SJSA1 (cell line): ENCODE data around the gene SOCS1. TPM values are rescaled to one million over a fixed set of nuclear protein-coding genes. Genes with fewer than 3 reads are reported as not detected.
"Not testable (repeated sequence)": the region's sequence is repeated elsewhere in the genome, so short reads cannot be mapped to it uniquely, and the experiment has no call there.

Experiments
- DNase-seq, 2 experiments: peaks; one replicate each; pipeline ENCODE4 v3.0.0-alpha.2; 2015 to 2020; ENCODE audit warnings: low spot score in 2 of 2, low read depth in 1 of 2
- H3K27ac ChIP-seq: fragments of 250-450 bp; sonication (Bioruptor Pico); 2 replicates; pipeline ENCODE4 v1.5.1; 2020; ENCODE audit warnings: mild to moderate bottlenecking, moderate library complexity
- H3K27me3 ChIP-seq: fragments of 250-450 bp; sonication (Bioruptor Pico); replicated peaks from 2 replicates; pipeline ENCODE4 v1.5.1; 2020; ENCODE audit warnings: mild to moderate bottlenecking, moderate library complexity
- H3K36me3 ChIP-seq: fragments of 250-450 bp; sonication (Bioruptor Pico); 2 replicates; pipeline ENCODE4 v1.5.1; 2020; ENCODE audit warnings: mild to moderate bottlenecking
- H3K4me1 ChIP-seq: fragments of 250-450 bp; sonication (Bioruptor Pico); replicated peaks from 2 replicates; pipeline ENCODE4 v1.6.1; 2021; ENCODE audit warnings: mild to moderate bottlenecking
- H3K4me3 ChIP-seq: fragments of 250-450 bp; sonication (Bioruptor Pico); 2 replicates; pipeline ENCODE4 v1.5.1; 2020; ENCODE audit warnings: mild to moderate bottlenecking
- H3K9me3 ChIP-seq: fragments of 250-450 bp; sonication (Bioruptor Pico); replicated peaks from 2 replicates; pipeline ENCODE4 v1.5.1; 2020; ENCODE audit warnings: mild to moderate bottlenecking
- total RNA-seq: library from RNA; depleted of rRNA; stranded (reverse); fragments of >200 nt; shearing (Covaris generic); gene quantifications from 2 replicates; pipeline ENCODE4 v1.2.3, GENCODE V29; 2014

Gene SOCS1
- total RNA-seq, 1 experiment from 2014 or later: 9.0 TPM

GRCh38 chr16:11295672-11296071 is 39.7 kb upstream of the SOCS1 start:
- Histone ChIP-seq H3K27ac (no peak overlapping the region), H3K4me1 (peaks cover 19% of the 10 kb centered on the region), H3K36me3 (no peaks in the 10 kb centered on the region), H3K9me3 (no peaks in the 10 kb centered on the region), H3K27me3 (no peaks in the 10 kb centered on the region), H3K4me3 (no peak overlapping the region)
- DNase-seq: no peak

- Histone ChIP-seq H3K4me1 (peaks cover 12% of the 10 kb centered on the region), H3K36me3 (no peaks in the 10 kb centered on the region), H3K27ac (no peak overlapping the region), H3K4me3 (no peak overlapping the region), H3K27me3 (no peaks in the 10 kb centered on the region), H3K9me3 (no peaks in the 10 kb centered on the region)
- no peak for DNase-seq
These were observed 36.2 kb upstream of the SOCS1 start for GRCh38 chr16:11292076-11292748.

DNA sequence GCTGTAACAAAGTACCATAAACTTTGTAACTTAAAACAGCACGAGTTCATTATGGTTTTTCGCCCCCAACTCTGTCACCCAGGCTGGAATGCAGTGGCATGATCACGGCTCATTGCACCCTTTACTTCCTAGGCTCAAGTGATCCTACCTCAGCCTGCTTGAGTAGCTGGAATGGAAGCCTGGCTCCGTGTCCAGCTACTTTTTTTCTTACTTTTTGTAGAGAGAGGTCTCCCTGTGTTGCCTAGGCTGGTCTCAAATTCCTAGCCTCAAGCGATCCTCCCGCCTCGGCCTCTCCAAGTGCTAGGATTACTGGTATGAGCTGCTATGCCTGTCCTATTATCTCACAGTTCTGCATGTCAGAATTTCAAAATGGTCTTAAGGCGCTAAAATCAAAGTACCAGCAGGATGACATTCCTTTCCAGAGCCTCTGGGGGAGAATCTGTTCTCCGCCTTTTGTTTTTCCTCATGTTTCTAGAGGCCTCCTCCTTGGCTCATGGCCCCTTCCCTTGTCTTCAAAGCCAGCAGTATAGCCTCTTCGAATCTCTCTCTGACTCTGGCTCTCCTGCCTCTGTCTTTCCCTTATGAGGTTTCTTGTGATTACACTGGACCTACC is 35.2 kb upstream of the SOCS1 start:
- no peak for DNase-seq
- H3K4me3 ChIP-seq: no peak overlapping the region
- H3K36me3 ChIP-seq: no peaks in the 10 kb centered on the region
- no peaks in the 10 kb centered on the region for H3K9me3 ChIP-seq
- H3K27me3 ChIP-seq: no peaks in the 10 kb centered on the region
- peaks cover 2% of the 10 kb centered on the region; the same call in 1 of the 2 replicates for H3K4me1 ChIP-seq
- H3K27ac ChIP-seq: no peak overlapping the region

- no peak overlapping the region for H3K27ac ChIP-seq
- no peaks in the 10 kb centered on the region for H3K9me3 ChIP-seq
- no peak overlapping the region for H3K4me3 ChIP-seq
- no peaks in the 10 kb centered on the region for H3K4me1 ChIP-seq
- H3K36me3 ChIP-seq: no peaks in the 10 kb centered on the region
- H3K27me3 ChIP-seq: no peaks in the 10 kb centered on the region
- no peak for DNase-seq
These were observed 34.3 kb upstream of the SOCS1 start for GRCh38 chr16:11290102-11290893.

DNA sequence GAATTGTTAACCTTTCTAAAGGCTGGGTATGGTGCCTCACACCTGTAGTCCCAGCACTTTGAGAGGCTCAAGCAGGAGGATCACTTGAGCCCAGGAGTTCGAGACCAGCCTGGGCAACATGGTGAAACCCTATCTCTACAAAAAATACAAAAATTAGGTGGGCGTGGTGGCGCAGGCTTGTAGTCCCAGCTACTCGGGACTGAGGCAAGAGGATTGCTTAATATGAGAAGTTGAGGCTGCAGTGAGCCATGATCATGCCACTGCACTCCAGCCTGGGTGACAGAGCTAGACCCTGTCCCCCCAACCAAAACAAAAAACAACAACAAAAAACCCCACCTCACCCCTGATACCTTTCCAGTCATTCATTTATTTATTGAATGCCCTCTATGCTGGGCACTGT is 33.7 kb upstream of the SOCS1 start:
- not testable (repeated sequence) for H3K4me1 ChIP-seq, DNase-seq, H3K36me3 ChIP-seq, H3K4me3 ChIP-seq, H3K9me3 ChIP-seq, H3K27ac ChIP-seq, H3K27me3 ChIP-seq

- Histone ChIP-seq H3K9me3 (no peaks in the 10 kb centered on the region), H3K4me3 (no peak overlapping the region), H3K36me3 (no peaks in the 10 kb centered on the region), H3K4me1 (no peaks in the 10 kb centered on the region), H3K27ac (no peak overlapping the region), H3K27me3 (no peaks in the 10 kb centered on the region)
- no peak for DNase-seq
These were observed 33.2 kb upstream of the SOCS1 start for GRCh38 chr16:11289202-11289601.

DNA sequence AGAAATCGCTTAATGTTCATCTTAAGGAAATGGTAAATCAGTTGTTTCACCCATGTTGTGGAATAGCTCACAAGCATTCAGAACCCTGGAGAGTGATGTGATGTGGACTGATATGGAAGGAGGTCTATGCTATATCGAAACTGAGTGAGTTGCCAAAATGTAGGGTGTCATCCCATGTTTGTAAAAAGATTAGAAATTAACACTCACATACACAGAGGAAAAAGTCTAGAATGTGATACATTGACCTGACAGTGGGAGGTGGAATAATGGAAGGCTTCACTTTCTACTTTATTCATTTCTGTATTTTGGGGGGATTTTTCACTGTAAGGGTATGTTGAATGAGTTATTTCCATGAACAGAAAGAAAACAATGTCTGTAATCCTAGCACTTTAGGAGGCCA is 29.8 kb upstream of the SOCS1 start:
- no peaks in the 10 kb centered on the region for H3K36me3 ChIP-seq
- no peak overlapping the region for H3K27ac ChIP-seq
- H3K27me3 ChIP-seq: no peaks in the 10 kb centered on the region
- no peaks in the 10 kb centered on the region for H3K9me3 ChIP-seq
- H3K4me1 ChIP-seq: no peaks in the 10 kb centered on the region
- H3K4me3 ChIP-seq: no peak overlapping the region
- no peak for DNase-seq

- H3K27ac ChIP-seq: no peak overlapping the region
- H3K9me3 ChIP-seq: no peaks in the 10 kb centered on the region
- H3K27me3 ChIP-seq: no peaks in the 10 kb centered on the region
- no peak overlapping the region for H3K4me3 ChIP-seq
- DNase-seq: no peak
- H3K4me1 ChIP-seq: no peaks in the 10 kb centered on the region
- no peaks in the 10 kb centered on the region for H3K36me3 ChIP-seq
These were observed 27.8 kb upstream of the SOCS1 start for GRCh38 chr16:11283820-11284248.

GRCh38 chr16:11280616-11281522 is 24.9 kb upstream of the SOCS1 start, which contains the start of gene PRM1:
PRM1 (minus strand) TSS chr16:11281330; CDS start chr16:11281238, 92 bp downstream.
- H3K36me3 ChIP-seq: no peaks in the 10 kb centered on the region
- DNase-seq: no peak
- no peaks in the 10 kb centered on the region for H3K9me3 ChIP-seq
- no peaks in the 10 kb centered on the region for H3K4me1 ChIP-seq
- H3K4me3 ChIP-seq: no peak within 1 kb of the TSS
- H3K27ac ChIP-seq: no peak within 1 kb of the TSS
- H3K27me3 ChIP-seq: no peaks in the 10 kb centered on the region

DNA sequence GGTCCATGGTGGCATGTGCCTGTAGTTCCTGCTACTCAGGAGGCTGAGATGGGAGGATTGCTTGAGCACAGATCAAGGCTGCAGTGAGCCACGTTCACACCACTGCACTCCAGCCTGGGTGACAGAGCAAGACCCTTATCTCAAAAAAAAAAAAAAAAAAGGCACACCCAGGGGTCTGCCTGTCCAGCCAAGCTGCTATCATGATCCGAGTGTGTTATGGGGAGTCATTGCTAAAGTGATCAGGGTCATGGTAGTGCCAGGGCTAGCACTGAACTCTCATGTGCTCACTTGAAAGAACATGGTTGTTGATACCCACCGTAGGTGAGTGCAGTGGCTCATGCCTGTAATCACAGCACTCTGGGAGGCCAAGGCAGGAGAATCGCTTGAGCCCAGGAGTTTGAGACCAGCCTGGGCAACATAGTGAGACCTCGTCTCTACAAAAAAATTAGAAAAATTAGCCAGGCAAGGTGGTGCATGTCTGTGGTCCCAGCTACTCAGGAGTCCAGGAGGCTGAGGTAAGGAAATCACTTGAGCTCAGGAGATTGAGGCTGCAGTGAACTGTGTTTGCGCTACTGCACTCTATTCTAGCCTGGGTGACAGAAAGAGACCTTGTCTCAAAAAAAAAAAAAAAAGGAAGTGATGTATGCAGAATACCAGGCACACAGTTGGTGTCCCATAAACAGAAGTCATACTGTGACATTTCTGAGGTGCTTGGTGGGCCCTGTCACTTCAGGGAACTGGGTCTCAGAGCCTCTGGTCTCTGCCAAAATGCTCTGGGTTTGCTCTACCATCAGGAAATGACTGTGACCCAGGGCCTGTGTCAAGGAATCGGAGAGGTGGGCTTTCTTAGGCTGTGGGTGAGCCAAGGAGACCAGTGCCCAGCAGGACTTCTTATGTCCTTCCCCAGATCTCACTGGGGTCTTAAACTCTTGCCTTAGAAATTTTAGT is 23.0 kb upstream of the SOCS1 start:
- no peak for DNase-seq
- no peaks in the 10 kb centered on the region for H3K9me3 ChIP-seq
- H3K27me3 ChIP-seq: no peaks in the 10 kb centered on the region
- no peak overlapping the region for H3K4me3 ChIP-seq
- peaks cover 2% of the 10 kb centered on the region for H3K4me1 ChIP-seq
- no peaks in the 10 kb centered on the region for H3K36me3 ChIP-seq
- H3K27ac ChIP-seq: no peak overlapping the region

- no peaks in the 10 kb centered on the region for H3K27me3 ChIP-seq
- H3K4me1 ChIP-seq: peaks cover 8% of the 10 kb centered on the region
- no peaks in the 10 kb centered on the region for H3K9me3 ChIP-seq
- no peaks in the 10 kb centered on the region for H3K36me3 ChIP-seq
- H3K27ac ChIP-seq: no peak overlapping the region
- DNase-seq: no peak
- no peak overlapping the region for H3K4me3 ChIP-seq
These were observed 21.8 kb upstream of the SOCS1 start for GRCh38 chr16:11277607-11278337.

DNA sequence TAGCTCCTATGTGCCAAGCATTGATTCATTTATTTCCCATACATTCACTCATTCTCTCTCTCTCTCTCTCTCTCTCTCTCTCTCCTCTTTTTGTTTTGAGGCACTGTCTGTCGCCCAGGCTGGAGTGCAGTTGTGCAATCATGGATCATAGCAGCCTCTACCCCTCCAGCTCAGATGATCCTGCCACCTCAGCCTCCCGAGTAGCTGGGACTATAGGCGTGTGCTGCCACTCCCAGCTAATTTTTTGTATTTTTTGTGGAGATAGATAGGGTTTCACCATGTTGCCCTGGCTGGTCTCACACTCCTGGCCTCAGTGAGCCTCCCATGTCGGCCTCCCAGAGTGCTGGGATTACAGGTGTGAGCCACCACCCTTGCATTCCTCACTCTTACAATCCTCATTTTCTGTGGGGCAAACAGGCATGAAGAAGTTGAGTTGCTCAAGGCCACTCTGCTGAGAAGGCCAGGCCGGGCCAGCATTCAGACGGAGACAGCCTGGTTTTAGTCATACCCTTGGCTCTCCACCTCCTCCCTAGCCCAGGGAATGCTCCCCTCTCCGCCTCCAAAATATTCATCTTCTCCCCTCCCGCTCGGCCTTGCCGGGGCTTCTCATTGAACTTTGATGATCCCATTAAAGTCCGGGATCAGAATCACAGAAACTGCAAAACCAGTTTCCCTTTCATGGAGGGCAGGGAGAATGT is 21.0 kb upstream of the SOCS1 start:
- peaks cover 8% of the 10 kb centered on the region for H3K4me1 ChIP-seq
- no peaks in the 10 kb centered on the region for H3K27me3 ChIP-seq
- no peak overlapping the region for H3K4me3 ChIP-seq
- H3K9me3 ChIP-seq: no peaks in the 10 kb centered on the region
- H3K36me3 ChIP-seq: no peaks in the 10 kb centered on the region
- no peak overlapping the region for H3K27ac ChIP-seq
- DNase-seq: no peak
